Thyroid gland (tissue), 4 donors: Measurements from ENCODE around the gene KCNMA1.

ENCODE experiments used
- POLR2A ChIP-seq, 2 donors: fragments of 450-650 bp; IDR thresholded peaks; one replicate each; pipeline ENCODE4 v1.6.1; 2017; ENCODE audit warnings: antibody characterized with exemption in 2 of 2, mild to moderate bottlenecking in 2 of 2, moderate library complexity in 1 of 2
- TF ChIP-seq, protein P1 (sequence below), 6 experiments: fragments of 200-600 bp in 3 of 6; fragments of 450-650 bp in 3 of 6; sonication (generic) in 3 of 6; IDR thresholded peaks; one replicate each; pipeline ENCODE4 v1.5.1; 2016 to 2019; ENCODE audit warnings: antibody characterized with exemption in 6 of 6, mild to moderate bottlenecking in 2 of 6, inconsistent platforms in 1 of 6, moderate library complexity in 1 of 6

DNA sequence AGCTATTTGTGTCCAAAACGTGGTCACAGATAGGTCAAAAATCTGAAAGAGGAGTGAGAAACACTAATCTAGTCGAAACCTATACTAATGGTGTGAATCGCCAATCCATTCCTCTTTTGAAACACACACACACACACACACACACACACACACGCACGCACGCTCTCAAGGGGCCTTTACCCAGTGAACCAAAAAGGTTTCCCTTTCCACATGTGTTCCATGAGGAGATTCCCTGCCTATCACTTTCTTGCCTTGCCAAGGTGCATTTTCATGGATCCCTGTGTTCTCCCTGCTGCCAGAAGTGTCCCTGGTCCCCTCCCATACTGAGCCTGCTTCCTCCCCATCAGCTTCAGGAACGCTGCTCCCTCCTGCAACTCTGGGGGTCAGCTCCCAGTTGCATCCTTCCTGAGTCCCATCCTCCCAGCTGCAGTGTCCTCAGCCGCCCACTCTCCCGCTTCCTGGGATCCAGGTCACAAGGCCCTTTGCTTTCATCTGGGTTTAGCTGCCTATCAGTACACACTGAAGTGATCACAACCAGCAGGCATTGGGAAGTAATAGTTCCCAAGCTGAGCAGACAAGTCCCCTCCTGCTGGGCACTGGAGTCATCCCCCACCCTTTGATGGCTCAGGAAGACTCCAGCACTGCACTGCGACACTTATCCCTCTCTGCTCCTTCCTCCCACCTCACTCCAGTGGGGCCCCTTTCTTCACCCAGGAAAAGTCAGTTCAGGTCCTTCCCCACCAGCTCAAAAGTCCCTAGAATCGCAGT is 49.2 kb upstream of the KCNMA1 start:
- TF ChIP-seq, protein P1, sequence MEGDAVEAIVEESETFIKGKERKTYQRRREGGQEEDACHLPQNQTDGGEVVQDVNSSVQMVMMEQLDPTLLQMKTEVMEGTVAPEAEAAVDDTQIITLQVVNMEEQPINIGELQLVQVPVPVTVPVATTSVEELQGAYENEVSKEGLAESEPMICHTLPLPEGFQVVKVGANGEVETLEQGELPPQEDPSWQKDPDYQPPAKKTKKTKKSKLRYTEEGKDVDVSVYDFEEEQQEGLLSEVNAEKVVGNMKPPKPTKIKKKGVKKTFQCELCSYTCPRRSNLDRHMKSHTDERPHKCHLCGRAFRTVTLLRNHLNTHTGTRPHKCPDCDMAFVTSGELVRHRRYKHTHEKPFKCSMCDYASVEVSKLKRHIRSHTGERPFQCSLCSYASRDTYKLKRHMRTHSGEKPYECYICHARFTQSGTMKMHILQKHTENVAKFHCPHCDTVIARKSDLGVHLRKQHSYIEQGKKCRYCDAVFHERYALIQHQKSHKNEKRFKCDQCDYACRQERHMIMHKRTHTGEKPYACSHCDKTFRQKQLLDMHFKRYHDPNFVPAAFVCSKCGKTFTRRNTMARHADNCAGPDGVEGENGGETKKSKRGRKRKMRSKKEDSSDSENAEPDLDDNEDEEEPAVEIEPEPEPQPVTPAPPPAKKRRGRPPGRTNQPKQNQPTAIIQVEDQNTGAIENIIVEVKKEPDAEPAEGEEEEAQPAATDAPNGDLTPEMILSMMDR (IDR thresholded peaks at IDR 0.05): no peak
- TF ChIP-seq POLR2A (IDR thresholded peaks at IDR 0.05): no peak
